HG03432 (cell line): Measurements from ENCODE around the gene CDIPT.
A peak's percentile ranks its signal among the peaks of the same experiment; 100 is the strongest.

ENCODE experiments used
- ATAC-seq: cut with Tn5 transposase; IDR thresholded peaks from one replicate; pipeline ENCODE4 v1.9.1; 2021; ENCODE audit warnings: mild to moderate bottlenecking, moderate library complexity; ENCODE audit not compliant: unreplicated experiment

The CDIPT gene

DNA sequence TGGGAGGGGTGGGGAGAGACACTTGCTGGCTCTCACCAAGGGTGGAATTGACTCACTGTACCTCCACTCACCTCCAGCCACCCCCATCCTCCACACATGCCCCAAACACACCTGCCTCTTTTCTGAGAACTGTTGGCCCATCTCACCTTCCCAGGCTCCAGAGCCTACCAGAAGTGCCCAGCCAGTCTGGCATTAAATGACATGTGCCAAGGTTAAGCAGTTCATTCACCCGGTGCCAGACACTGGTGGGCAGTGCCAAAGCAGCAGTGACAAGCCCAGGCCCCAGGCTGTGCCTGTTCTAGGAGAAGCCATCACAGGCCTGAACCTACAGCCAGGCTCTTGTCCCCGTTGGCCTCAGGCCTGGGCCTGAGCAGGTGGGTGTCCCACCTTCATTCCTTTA, 31.5 kb downstream of the CDIPT start:
- ATAC-seq: no peak

DNA sequence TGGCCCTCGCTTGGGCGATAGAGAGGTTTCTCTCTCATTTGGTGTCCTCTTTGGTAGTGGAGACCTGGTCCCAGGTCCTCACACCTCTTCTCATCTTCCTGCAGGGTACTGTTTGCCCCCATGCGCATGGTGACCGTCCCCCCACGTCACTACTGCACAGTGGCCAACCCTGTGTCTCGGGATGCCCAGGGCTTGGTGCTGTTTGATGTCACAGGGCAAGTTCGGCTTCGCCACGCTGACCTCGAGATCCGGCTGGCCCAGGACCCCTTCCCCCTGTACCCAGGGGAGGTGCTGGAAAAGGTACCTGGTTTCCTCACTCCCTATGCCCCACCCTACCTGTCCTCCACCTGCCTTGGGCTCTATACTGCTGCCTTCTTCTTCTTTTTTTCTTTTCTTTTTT, 32.3 kb downstream of the CDIPT start:
- no peak for ATAC-seq

DNA sequence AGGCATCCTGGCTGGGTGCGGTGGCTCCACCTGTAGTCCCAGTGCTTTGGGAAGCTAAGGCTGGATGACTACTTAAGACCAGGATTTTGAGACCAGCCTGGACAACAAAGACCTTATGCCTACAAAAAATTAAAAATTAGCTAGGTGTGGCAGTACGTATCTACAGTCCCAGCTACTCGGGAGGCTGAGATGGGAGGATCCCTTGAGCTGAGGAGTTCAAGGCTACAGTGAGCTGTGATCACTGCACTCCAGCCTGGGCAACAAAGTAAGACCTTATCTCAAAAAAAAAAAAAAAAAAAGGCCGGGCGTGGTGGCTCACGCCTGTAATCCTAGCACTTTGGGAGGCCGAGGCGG, 36.7 kb downstream of the CDIPT start:
- no peak for ATAC-seq

- ATAC-seq: no peak
These were observed 37.6 kb downstream of the CDIPT start for GRCh38 chr16:29825145-29826044.

- no peak for ATAC-seq
These were observed 38.4 kb downstream of the CDIPT start for GRCh38 chr16:29824589-29825144.

GRCh38 chr16:29821643-29822115, 41.3 kb downstream of the CDIPT start:
- no peak for ATAC-seq

DNA sequence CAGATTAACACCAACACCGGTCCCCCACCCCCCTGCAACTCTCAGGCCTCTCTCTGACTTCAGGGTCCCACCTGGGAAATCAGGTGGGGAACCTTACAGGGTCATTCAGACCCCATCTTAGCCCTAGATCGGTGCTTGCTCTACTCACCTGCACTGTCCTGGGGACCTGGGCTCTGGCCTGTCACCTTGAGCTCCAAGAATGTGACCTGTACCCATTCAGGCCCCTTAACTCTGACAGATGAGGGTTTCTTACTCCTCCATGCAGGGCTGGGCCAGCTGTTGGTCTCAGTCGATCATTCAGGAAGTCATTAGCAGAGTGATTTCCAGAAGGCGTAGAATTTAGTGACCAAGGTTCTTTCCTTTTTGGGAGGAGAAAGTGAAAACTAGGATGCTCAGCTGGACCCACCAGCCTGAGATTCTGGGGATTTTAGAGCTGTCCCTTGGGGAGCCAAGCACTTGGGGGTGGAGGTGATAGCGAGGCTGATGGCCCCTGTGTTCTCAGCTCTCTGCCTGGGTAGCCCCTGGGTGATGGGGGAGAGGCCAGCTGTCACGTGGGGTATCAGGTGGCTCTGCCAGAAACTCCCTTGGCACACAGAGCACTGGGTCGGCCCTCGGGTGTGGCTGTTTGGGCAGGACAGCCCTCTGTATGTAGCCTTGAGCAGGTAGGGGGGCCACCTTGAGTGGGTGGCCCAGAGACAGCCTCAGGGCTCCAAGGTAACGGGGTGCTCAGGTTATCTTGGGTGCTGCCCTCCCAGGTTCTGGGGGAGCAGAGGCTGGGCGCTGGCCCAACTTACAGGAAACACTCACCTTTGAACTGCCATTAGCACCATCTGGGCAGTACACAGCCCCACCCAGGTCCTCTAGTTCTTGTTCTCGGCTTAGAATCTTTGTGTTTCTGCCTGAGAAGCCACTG, 42.0 kb downstream of the CDIPT start:
- ATAC-seq: peak; percentile 48

DNA sequence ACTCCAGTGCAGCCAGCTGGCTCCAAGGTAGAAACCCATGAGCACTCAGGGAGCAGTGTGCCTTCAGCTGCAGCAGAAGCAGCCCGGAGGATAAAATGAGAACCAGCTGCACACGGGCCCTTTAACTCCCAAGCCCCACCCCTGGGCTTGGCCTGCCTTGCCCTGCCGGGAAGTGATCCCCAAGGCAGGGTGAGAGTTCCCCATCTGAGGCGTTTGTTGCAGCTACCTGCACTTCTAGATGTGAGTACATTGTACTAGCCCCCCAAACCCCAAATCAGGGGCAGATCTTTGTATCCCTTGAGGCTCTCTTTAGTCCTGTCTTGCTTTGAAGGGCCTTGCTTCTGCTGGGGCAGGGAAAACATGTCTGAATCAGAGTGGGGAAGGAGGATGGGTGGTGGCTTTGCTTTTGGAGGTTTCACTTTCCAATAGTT, 42.7 kb downstream of the CDIPT start, which contains the start of gene MVP:
MVP (plus strand) TSS at position 192 of the 431 bp plus-strand sequence. CDS start 10,088 bp downstream, outside the sequence.
- no peak for ATAC-seq

GRCh38 chr16:29819506-29819905, 43.5 kb downstream of the CDIPT start:
- ATAC-seq: no peak

DNA sequence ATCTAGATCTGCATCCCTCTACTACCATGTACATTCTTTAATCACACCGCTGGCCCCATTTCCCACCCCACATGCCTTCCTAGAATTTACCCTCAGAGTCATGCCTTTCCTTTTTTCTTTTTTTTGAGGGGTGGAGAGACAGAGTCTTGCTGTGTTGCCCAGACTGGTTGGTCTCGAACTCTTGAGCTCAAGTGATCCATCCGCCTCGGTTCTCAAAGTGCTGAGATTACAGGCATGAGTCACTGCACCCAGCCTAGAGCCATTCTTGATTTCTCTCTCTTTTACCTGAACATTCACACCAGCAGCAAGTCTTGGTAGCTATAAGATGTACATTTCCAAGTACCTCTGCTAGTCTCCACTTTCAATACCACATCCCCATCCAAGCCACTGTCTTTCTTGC, 44.9 kb downstream of the CDIPT start:
- no peak for ATAC-seq

GRCh38 chr16:29816694-29817441, 46.2 kb downstream of the CDIPT start:
- peak; percentile 18 for ATAC-seq

GRCh38 chr16:29815793-29816693, 47.0 kb downstream of the CDIPT start, which contains the start of gene PAGR1:
TSS of gene PAGR1 (plus strand) at chr16:29816152. CDS start at chr16:29816526, 374 bp downstream.
- peak; percentile 65 for ATAC-seq

DNA sequence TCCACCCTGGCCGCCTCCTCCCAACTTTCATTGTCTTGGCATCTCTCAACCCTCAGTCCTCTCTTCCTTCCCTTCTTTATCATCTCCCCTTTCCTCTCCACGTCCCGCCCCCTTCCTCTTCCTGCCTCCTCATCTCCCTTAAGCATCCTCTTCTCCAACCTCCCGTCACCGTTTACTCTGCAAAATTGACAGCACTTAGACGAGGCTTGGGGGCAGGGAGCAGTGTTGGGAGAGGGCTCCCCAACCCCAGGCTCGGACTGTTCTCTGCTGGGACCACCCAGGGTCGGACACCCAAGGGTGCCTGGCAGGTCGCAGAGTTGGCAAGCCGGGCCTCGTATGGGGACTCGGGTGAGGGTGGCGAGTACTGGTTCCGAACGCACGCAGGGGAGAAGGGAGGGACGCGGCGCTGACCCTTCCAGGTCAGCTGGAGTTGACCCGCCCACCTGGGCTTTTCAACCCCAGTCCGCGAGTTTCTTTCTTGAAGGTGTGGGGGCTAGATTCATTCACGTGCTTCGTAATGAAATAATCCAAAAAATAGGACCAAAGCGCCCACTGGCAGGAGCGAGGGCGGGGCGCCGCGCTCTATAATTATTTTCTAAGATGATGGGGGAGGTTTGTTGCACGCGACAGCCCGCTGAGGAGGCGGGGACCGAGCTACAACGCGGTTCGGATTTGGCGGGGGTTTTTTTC, 47.8 kb downstream of the CDIPT start:
- no peak for ATAC-seq

DNA sequence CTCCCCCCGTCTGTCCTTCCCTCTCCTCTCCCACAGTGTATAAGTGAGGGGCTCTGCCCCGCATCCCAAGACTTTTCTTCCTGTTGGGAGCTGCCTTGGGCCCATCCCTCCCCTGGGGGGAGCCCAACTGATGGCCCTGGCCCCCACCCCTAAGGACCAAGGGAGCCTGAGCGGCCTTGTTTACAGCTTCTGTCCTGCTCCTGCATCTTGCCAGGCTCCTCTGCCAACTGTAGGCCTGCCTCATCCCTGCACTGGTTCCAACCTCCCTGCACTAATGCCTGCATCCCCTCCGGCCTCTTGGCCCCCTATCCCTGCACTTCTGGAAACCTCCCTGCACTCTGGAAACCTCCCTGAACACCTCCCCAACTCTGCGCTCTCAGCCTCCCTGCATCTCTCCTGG, 48.4 kb downstream of the CDIPT start:
- ATAC-seq: no peak

DNA sequence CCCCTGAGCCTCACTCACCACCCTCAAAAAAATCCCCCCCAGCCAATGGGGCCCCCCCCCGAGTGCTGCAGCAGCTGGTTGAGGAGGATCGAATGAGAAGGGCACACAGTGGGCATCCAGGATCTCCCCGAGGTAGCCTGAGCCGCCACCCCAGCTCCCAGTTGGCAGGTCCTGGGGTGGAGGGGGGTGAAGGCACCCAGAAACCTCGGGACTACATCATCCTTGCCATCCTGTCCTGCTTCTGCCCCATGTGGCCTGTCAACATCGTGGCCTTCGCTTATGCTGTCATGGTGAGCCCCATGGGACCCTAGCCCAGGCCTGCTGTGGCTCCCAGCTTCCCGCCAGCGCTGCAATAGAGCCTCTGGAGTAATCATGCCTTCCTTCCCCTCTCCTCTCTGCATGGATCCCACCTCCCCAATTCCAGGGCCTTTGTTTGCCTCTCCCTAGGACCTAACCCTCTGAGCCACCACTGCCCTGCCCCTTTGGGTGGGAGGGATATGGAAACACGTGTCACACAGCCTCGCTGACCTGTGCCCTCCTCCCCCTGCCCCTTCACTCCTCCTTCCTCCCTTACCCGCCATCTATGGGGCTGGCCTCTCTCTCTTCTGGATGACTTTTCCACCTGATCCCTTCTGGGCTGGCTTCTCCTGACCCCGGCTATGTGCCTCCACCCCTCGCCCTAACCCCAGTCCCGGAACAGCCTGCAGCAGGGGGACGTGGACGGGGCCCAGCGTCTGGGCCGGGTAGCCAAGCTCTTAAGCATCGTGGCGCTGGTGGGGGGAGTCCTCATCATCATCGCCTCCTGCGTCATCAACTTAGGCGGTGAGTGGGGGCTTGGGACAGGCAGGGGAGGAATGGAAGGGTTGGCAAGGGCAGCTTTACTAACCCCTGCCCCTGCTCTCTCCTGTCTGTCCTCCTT, 49.1 kb downstream of the CDIPT start:
- ATAC-seq: no peak

- ATAC-seq: no peak
These were observed 50.0 kb downstream of the CDIPT start for GRCh38 chr16:29812754-29813643.
